Neural cell (in vitro differentiated cells): ENCODE measurements around the gene ARID3A. TPM values are rescaled to one million over a fixed set of nuclear protein-coding genes. Genes with fewer than 3 reads are reported as not detected.

Experiments used
- H2AFZ ChIP-seq: fragments of 200-600, 300-800 bp; sonication (generic), shearing (Covaris generic); 2 replicates; pipeline ENCODE4 v1.6.0; 2014; ENCODE audit warnings: low read depth, mild to moderate bottlenecking, antibody characterized with exemption, low read length, moderate library complexity
- H3F3A ChIP-seq: fragments of 200-600 bp; shearing (Covaris generic); 2 replicates; pipeline ENCODE4 v1.6.1; 2016; ENCODE audit warnings: mild to moderate bottlenecking, moderate library complexity, mixed read lengths, antibody characterized with exemption, low read length; ENCODE audit not compliant: insufficient read depth, poor library complexity, severe bottlenecking
- H3K27ac ChIP-seq: fragments of 200-600, 300-800 bp; sonication (generic), shearing (Covaris generic); 2 replicates; pipeline ENCODE4 v1.5.1; 2014; ENCODE audit warnings: mild to moderate bottlenecking, low read length, moderate library complexity
- H3K27me3 ChIP-seq: fragments of 300-800, 200-600 bp; sonication (generic), shearing (Covaris generic); 2 replicates; pipeline ENCODE4 v1.6.0; 2014; ENCODE audit warnings: mild to moderate bottlenecking, low read depth, low read length, moderate library complexity; ENCODE audit not compliant: insufficient read depth
- H3K36me3 ChIP-seq: fragments of 300-800, 200-600 bp; sonication (generic), shearing (Covaris generic); 2 replicates; pipeline ENCODE4 v1.5.1; 2014; ENCODE audit warnings: mild to moderate bottlenecking, antibody characterized with exemption, low read length, moderate library complexity; ENCODE audit not compliant: insufficient read depth
- H3K4me2 ChIP-seq: fragments of 300-800, 200-600 bp; sonication (generic), shearing (Covaris generic); 2 replicates; pipeline ENCODE4 v1.6.0; 2014; ENCODE audit warnings: mild to moderate bottlenecking, low read length
- H3K4me3 ChIP-seq: fragments of 300-800, 200-600 bp; sonication (generic), shearing (Covaris generic); 2 replicates; pipeline ENCODE4 v1.5.1; 2014; ENCODE audit warnings: mild to moderate bottlenecking, low read length, moderate library complexity
- H3K79me2 ChIP-seq: fragments of 200-600 bp; shearing (Covaris generic); replicated peaks from 2 replicates; pipeline ENCODE4 v1.6.0; 2014; ENCODE audit warnings: mild to moderate bottlenecking, low read length, moderate library complexity; ENCODE audit not compliant: insufficient read depth
- H3K9ac ChIP-seq: fragments of 300-800, 200-600 bp; sonication (generic), shearing (Covaris generic); 2 replicates; pipeline ENCODE4 v1.6.1; 2016; ENCODE audit warnings: mild to moderate bottlenecking, low read length, mixed read lengths
- H3K9me2 ChIP-seq: fragments of 200-600 bp; shearing (Covaris generic); 2 replicates; pipeline ENCODE4 v1.6.1; 2016; ENCODE audit warnings: mild to moderate bottlenecking, low read length, mixed read lengths; ENCODE audit not compliant: insufficient read depth
- H3K9me3 ChIP-seq: fragments of 200-600, 300-800 bp; sonication (generic), shearing (Covaris generic); 2 replicates; pipeline ENCODE4 v1.6.1; 2016; ENCODE audit warnings: mild to moderate bottlenecking, mixed run types, low read length, moderate library complexity, mixed read lengths
- H4K20me1 ChIP-seq: fragments of 200-600 bp; shearing (Covaris generic); 2 replicates; pipeline ENCODE4 v1.6.1; 2016; ENCODE audit warnings: mild to moderate bottlenecking, mixed run types; ENCODE audit not compliant: insufficient read depth
- EP300 ChIP-seq: fragments of 450-650 bp; conservative IDR thresholded peaks from 2 replicates; pipeline ENCODE4 v1.6.1; 2014; ENCODE audit warnings: antibody characterized with exemption, mild to moderate bottlenecking, moderate library complexity; ENCODE audit not compliant: poor library complexity, severe bottlenecking
- EZH2 ChIP-seq: fragments of 200-600, 300-800 bp; shearing (Covaris generic), sonication (generic); IDR thresholded peaks from 2 replicates; pipeline ENCODE4 v1.6.1; 2014; ENCODE audit warnings: antibody characterized with exemption, low read length, borderline replicate concordance, mild to moderate bottlenecking; ENCODE audit not compliant: insufficient read depth, poor library complexity, severe bottlenecking
- MXI1 ChIP-seq: fragments of 450-650 bp; conservative IDR thresholded peaks from 2 replicates; pipeline ENCODE4 v1.6.1; 2014; ENCODE audit warnings: antibody characterized with exemption, mild to moderate bottlenecking; ENCODE audit not compliant: poor library complexity, severe bottlenecking
- POLR2AphosphoS5 ChIP-seq: IDR thresholded peaks from 2 replicates; pipeline ENCODE4 v1.6.1; 2012
- RAD21 ChIP-seq: fragments of 450-650 bp; conservative IDR thresholded peaks from 2 replicates; pipeline ENCODE4 v1.6.1; 2014; ENCODE audit warnings: antibody characterized with exemption, mild to moderate bottlenecking, moderate library complexity
- SMC3 ChIP-seq: fragments of 450-650 bp; conservative IDR thresholded peaks from 2 replicates; pipeline ENCODE4 v1.6.1; 2014; ENCODE audit warnings: antibody characterized with exemption, mild to moderate bottlenecking, moderate library complexity; ENCODE audit not compliant: poor library complexity
- TAF1 ChIP-seq: IDR thresholded peaks from 2 replicates; pipeline ENCODE4 v1.6.1; 2012; ENCODE audit warnings: low read depth
- polyA plus RNA-seq: library from polyadenylated mRNA; depleted of rRNA; stranded (reverse); fragments of >200 nt; gene quantifications from 2 replicates; pipeline ENCODE4 v1.2.3, GENCODE V29; 2014
- TF ChIP-seq, protein P1 (sequence below): fragments of 450-650 bp; IDR thresholded peaks from 2 replicates; pipeline ENCODE4 v1.5.1; 2014; ENCODE audit warnings: antibody characterized with exemption, mild to moderate bottlenecking, moderate library complexity; ENCODE audit not compliant: poor library complexity, severe bottlenecking
- TF ChIP-seq, protein P2 (sequence below): IDR thresholded peaks from 2 replicates; pipeline ENCODE4 v1.6.1; 2012; ENCODE audit warnings: borderline replicate concordance

ARID3A gene
- polyA plus RNA-seq, 1 donor from 2014 or later: 11.4 TPM

DNA sequence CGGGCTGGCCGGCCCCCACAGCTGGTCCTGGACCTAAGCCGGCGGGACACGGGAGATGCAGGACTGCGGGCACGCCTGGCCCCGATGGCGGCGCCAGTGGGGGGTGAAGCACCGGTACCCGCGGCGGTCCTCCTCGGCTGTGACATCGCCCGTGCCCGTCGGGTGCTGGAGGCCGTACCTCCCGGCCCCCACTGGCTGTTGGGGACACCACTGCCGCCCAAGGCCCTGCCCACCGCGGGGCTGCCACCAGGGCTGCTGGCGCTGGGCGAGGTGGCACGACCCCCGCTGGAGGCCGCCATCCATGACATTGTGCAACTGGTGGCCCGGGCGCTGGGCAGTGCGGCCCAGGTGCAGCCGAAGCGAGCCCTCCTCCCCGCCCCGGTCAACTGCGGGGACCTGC lies 77.4 kb downstream of the ARID3A start:
- H3K27me3 ChIP-seq: peaks cover 25% of the 10 kb centered on the region

DNA sequence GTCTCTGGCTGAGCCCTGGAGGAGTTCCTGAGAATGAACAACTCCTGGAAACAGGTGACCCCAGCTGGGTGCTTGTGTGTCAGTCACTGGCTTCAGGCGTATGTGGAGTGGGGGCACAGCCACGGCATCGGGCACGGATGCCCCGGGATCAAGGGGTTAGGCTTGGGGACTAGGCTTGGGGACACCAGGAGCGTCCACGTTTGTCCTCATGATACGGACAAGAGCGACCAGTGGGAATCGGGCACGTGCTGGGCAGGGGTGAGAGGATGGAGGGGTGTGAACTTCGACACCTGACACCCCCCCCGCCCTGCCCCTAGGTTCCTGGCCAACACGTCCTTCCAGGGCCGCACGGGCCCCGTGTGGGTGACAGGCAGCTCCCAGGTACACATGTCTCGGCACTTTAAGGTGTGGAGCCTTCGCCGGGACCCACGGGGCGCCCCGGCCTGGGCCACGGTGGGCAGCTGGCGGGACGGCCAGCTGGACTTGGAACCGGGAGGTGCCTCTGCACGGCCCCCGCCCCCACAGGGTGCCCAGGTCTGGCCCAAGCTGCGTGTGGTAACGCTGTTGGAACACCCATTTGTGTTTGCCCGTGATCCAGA lies 78.5 kb downstream of the ARID3A start:
- no peak overlapping the region for H3K27ac ChIP-seq
- H3K4me2 ChIP-seq: no peak overlapping the region
- H2AFZ ChIP-seq: no peak overlapping the region
- no peak overlapping the region for H3K9ac ChIP-seq
- H3F3A ChIP-seq: no peaks in the 10 kb centered on the region
- H3K36me3 ChIP-seq: no peaks in the 10 kb centered on the region
- peaks cover 19% of the 10 kb centered on the region for H3K27me3 ChIP-seq
- no peak overlapping the region for H3K4me3 ChIP-seq
- no peak for TF ChIP-seq EP300
- no peak for TF ChIP-seq MXI1
- TF ChIP-seq, protein P1, sequence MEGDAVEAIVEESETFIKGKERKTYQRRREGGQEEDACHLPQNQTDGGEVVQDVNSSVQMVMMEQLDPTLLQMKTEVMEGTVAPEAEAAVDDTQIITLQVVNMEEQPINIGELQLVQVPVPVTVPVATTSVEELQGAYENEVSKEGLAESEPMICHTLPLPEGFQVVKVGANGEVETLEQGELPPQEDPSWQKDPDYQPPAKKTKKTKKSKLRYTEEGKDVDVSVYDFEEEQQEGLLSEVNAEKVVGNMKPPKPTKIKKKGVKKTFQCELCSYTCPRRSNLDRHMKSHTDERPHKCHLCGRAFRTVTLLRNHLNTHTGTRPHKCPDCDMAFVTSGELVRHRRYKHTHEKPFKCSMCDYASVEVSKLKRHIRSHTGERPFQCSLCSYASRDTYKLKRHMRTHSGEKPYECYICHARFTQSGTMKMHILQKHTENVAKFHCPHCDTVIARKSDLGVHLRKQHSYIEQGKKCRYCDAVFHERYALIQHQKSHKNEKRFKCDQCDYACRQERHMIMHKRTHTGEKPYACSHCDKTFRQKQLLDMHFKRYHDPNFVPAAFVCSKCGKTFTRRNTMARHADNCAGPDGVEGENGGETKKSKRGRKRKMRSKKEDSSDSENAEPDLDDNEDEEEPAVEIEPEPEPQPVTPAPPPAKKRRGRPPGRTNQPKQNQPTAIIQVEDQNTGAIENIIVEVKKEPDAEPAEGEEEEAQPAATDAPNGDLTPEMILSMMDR: no peak
- no peak for TF ChIP-seq POLR2AphosphoS5
- no peak for TF ChIP-seq RAD21
- TF ChIP-seq, protein P2, sequence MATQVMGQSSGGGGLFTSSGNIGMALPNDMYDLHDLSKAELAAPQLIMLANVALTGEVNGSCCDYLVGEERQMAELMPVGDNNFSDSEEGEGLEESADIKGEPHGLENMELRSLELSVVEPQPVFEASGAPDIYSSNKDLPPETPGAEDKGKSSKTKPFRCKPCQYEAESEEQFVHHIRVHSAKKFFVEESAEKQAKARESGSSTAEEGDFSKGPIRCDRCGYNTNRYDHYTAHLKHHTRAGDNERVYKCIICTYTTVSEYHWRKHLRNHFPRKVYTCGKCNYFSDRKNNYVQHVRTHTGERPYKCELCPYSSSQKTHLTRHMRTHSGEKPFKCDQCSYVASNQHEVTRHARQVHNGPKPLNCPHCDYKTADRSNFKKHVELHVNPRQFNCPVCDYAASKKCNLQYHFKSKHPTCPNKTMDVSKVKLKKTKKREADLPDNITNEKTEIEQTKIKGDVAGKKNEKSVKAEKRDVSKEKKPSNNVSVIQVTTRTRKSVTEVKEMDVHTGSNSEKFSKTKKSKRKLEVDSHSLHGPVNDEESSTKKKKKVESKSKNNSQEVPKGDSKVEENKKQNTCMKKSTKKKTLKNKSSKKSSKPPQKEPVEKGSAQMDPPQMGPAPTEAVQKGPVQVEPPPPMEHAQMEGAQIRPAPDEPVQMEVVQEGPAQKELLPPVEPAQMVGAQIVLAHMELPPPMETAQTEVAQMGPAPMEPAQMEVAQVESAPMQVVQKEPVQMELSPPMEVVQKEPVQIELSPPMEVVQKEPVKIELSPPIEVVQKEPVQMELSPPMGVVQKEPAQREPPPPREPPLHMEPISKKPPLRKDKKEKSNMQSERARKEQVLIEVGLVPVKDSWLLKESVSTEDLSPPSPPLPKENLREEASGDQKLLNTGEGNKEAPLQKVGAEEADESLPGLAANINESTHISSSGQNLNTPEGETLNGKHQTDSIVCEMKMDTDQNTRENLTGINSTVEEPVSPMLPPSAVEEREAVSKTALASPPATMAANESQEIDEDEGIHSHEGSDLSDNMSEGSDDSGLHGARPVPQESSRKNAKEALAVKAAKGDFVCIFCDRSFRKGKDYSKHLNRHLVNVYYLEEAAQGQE: no peak
- no peak for TF ChIP-seq TAF1
- TF ChIP-seq EZH2: no peak
- H3K79me2 ChIP-seq: no peaks in the 10 kb centered on the region
- H4K20me1 ChIP-seq: no peaks in the 10 kb centered on the region
- no peaks in the 10 kb centered on the region for H3K9me2 ChIP-seq
- no peaks in the 10 kb centered on the region for H3K9me3 ChIP-seq

More for the DNA sequence above, 77.4 kb downstream of the ARID3A start:
- H3K9me2 ChIP-seq: no peaks in the 10 kb centered on the region
- H4K20me1 ChIP-seq: no peaks in the 10 kb centered on the region
- H3K4me3 ChIP-seq: no peak overlapping the region
- no peak overlapping the region for H3K27ac ChIP-seq
- H3F3A ChIP-seq: no peaks in the 10 kb centered on the region
- H3K4me2 ChIP-seq: no peak overlapping the region
- H2AFZ ChIP-seq: no peak overlapping the region
- H3K79me2 ChIP-seq: no peaks in the 10 kb centered on the region
- no peaks in the 10 kb centered on the region for H3K9me3 ChIP-seq
- no peaks in the 10 kb centered on the region for H3K36me3 ChIP-seq
- TF ChIP-seq, protein P1: no peak
- TF ChIP-seq EZH2 (no peak), POLR2AphosphoS5 (no peak), RAD21 (no peak), EP300 (no peak), SMC3 (no peak), MXI1 (no peak), TAF1 (no peak)
- TF ChIP-seq, protein P2: no peak
- H3K9ac ChIP-seq: no peak overlapping the region
